ENCODE measurements around the gene HM13. TPM values are rescaled to one million over a fixed set of nuclear protein-coding genes. Genes with fewer than 3 reads are reported as not detected.

The HM13 gene
- total RNA-seq, 2 experiments from 2014 or later, result 51.3 to 148 TPM

GRCh38 chr20:31535298-31535697, 21.1 kb downstream of the HM13 start:
- H3K4me3 ChIP-seq (ENCODE audit: low read depth, low read length, poor library complexity, severe bottlenecking), result no peak overlapping the region
- H2AFZ ChIP-seq (ENCODE audit: low read length), result no peak overlapping the region
- H3K36me3 ChIP-seq (ENCODE audit: insufficient read depth, low read length), result peaks cover 90% of the 10 kb centered on the region
- POLR2A ChIA-PET, result no interaction called here
- H3K4me1 ChIP-seq (ENCODE audit: insufficient read depth, low read length, poor library complexity, severe bottlenecking), result no peaks in the 10 kb centered on the region
- BruUV-seq (replicated peaks), result no TSS peak
- intact Hi-C loops (cut with micrococcal nuclease; ENCODE audit: unreplicated experiment), result no loop called here
- H3K4me2 ChIP-seq (ENCODE audit: low read length), result no peak overlapping the region
- no peaks in the 10 kb centered on the region for H3K9me3 ChIP-seq (ENCODE audit: low read length)
- no peak overlapping the region for H3K27ac ChIP-seq (ENCODE audit: low read depth, low read length, poor library complexity, severe bottlenecking)
- H4K20me1 ChIP-seq (ENCODE audit: insufficient read depth, low read length), result no peaks in the 10 kb centered on the region
- no peak for TF ChIP-seq EZH2phosphoT487 (IDR thresholded peaks at IDR 0.05; ENCODE audit: borderline replicate concordance, low read depth, low read length)
- TF ChIP-seq, protein P1, sequence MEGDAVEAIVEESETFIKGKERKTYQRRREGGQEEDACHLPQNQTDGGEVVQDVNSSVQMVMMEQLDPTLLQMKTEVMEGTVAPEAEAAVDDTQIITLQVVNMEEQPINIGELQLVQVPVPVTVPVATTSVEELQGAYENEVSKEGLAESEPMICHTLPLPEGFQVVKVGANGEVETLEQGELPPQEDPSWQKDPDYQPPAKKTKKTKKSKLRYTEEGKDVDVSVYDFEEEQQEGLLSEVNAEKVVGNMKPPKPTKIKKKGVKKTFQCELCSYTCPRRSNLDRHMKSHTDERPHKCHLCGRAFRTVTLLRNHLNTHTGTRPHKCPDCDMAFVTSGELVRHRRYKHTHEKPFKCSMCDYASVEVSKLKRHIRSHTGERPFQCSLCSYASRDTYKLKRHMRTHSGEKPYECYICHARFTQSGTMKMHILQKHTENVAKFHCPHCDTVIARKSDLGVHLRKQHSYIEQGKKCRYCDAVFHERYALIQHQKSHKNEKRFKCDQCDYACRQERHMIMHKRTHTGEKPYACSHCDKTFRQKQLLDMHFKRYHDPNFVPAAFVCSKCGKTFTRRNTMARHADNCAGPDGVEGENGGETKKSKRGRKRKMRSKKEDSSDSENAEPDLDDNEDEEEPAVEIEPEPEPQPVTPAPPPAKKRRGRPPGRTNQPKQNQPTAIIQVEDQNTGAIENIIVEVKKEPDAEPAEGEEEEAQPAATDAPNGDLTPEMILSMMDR (conservative IDR thresholded peaks at IDR 0.05; ENCODE audit: low read length), result no peak
- DNase-seq (ENCODE audit: low spot score), result no peak
- H3K79me2 ChIP-seq (ENCODE audit: insufficient read depth, low read depth, low read length), result no peaks in the 10 kb centered on the region
- CTCF ChIA-PET (ENCODE audit: unreplicated experiment), result no interaction called here
- H3K9me2 ChIP-seq (ENCODE audit: insufficient read depth, low read length), result no peaks in the 10 kb centered on the region

- TF ChIP-seq EZH2phosphoT487 (IDR thresholded peaks at IDR 0.05; ENCODE audit: borderline replicate concordance, low read depth, low read length), result no peak
- TF ChIP-seq, protein P1 (conservative IDR thresholded peaks at IDR 0.05; ENCODE audit: low read length), result no peak
- ChIA-PET CTCF (ENCODE audit: unreplicated experiment) (no interaction called here), POLR2A (no interaction called here)
- Histone ChIP-seq H3K27ac (ENCODE audit: low read depth, low read length, poor library complexity, severe bottlenecking) (no peak overlapping the region), H3K4me2 (ENCODE audit: low read length) (no peak overlapping the region), H4K20me1 (ENCODE audit: insufficient read depth, low read length) (no peaks in the 10 kb centered on the region), H3K36me3 (ENCODE audit: insufficient read depth, low read length) (peaks cover 87% of the 10 kb centered on the region), H3K4me1 (ENCODE audit: insufficient read depth, low read length, poor library complexity, severe bottlenecking) (no peaks in the 10 kb centered on the region), H3K9me2 (ENCODE audit: insufficient read depth, low read length) (no peaks in the 10 kb centered on the region), H3K79me2 (ENCODE audit: insufficient read depth, low read depth, low read length) (no peaks in the 10 kb centered on the region), H3K4me3 (ENCODE audit: low read depth, low read length, poor library complexity, severe bottlenecking) (no peak overlapping the region), H2AFZ (ENCODE audit: low read length) (no peak overlapping the region), H3K9me3 (ENCODE audit: low read length) (no peaks in the 10 kb centered on the region)
- no peak for DNase-seq (ENCODE audit: low spot score)
- no TSS peak for BruUV-seq (replicated peaks)
- intact Hi-C loops (cut with micrococcal nuclease; ENCODE audit: unreplicated experiment), result no loop called here
Measured at GRCh38 chr20:31536575-31536974, 22.3 kb downstream of the HM13 start.

DNA sequence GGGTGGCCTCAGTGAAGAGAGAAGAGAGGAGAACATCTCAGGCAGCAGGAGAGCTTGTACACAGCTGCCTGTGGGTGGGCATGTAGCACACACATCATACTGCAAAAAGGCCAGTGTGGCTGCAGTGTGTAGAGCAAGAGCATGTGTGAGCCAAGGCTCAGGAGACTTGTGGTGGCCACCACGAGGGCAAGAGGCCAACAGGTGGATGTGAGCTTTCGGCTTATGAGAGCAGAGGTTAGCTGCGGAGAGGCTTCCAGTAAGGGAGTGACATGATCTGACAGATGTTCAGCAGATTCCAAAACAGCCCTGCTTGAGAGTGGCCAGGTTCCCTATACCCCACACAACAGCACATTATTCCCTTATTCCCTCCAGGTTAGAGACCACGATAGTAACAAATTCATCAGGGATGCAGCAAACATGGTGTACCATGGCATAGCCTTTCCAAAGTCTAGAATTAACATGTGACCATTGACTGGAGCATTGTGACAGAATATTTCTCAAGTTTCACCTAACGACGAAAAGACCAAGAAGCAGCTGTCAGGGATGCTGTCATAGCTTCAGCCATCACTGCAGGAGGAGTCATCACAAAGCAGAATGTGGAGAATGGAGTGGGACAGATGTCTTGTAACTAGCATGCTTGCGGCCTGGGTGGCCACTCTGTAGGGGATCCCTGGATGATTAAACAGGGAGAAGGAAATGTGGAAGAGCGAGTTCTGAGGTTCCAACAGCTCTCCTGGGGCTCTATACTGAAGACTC, 23.1 kb downstream of the HM13 start:
- POLR2A ChIA-PET, result interaction anchor here (0.6 kb wide), 1 partner anchor 9 kb away, joined by 3 read pairs; no protein-coding TSS in a partner anchor
- CTCF ChIA-PET (ENCODE audit: unreplicated experiment), result no interaction called here
- intact Hi-C loops (cut with micrococcal nuclease; ENCODE audit: unreplicated experiment), result no loop called here
- Histone ChIP-seq H3K9me3 (ENCODE audit: low read length) (no peaks in the 10 kb centered on the region), H3K9me2 (ENCODE audit: insufficient read depth, low read length) (no peaks in the 10 kb centered on the region), H2AFZ (ENCODE audit: low read length) (no peak overlapping the region), H3K36me3 (ENCODE audit: insufficient read depth, low read length) (peaks cover 85% of the 10 kb centered on the region), H3K4me1 (ENCODE audit: insufficient read depth, low read length, poor library complexity, severe bottlenecking) (no peaks in the 10 kb centered on the region), H3K27ac (ENCODE audit: low read depth, low read length, poor library complexity, severe bottlenecking) (no peak overlapping the region), H3K79me2 (ENCODE audit: insufficient read depth, low read depth, low read length) (no peaks in the 10 kb centered on the region), H3K4me2 (ENCODE audit: low read length) (no peak overlapping the region), H4K20me1 (ENCODE audit: insufficient read depth, low read length) (no peaks in the 10 kb centered on the region), H3K4me3 (ENCODE audit: low read depth, low read length, poor library complexity, severe bottlenecking) (no peak overlapping the region)
- TF ChIP-seq EZH2phosphoT487 (IDR thresholded peaks at IDR 0.05; ENCODE audit: borderline replicate concordance, low read depth, low read length), result no peak
- TF ChIP-seq, protein P1 (conservative IDR thresholded peaks at IDR 0.05; ENCODE audit: low read length), result no peak
- BruUV-seq (replicated peaks), result no TSS peak
- DNase-seq (ENCODE audit: low spot score), result no peak
